Neural cell (in vitro differentiated cells): Measurements from ENCODE around the gene MEIOB.

ENCODE experiments used
- CTCF ChIP-seq: fragments of 450-650 bp; IDR thresholded peaks from 2 replicates; pipeline ENCODE4 v1.5.1; 2014; ENCODE audit warnings: antibody characterized with exemption, mild to moderate bottlenecking, moderate library complexity; ENCODE audit not compliant: poor library complexity, severe bottlenecking
- EP300 ChIP-seq: fragments of 450-650 bp; conservative IDR thresholded peaks from 2 replicates; pipeline ENCODE4 v1.6.1; 2014; ENCODE audit warnings: antibody characterized with exemption, mild to moderate bottlenecking, moderate library complexity; ENCODE audit not compliant: poor library complexity, severe bottlenecking
- EZH2 ChIP-seq: fragments of 200-600, 300-800 bp; shearing (Covaris generic), sonication (generic); IDR thresholded peaks from 2 replicates; pipeline ENCODE4 v1.6.1; 2014; ENCODE audit warnings: antibody characterized with exemption, low read length, borderline replicate concordance, mild to moderate bottlenecking; ENCODE audit not compliant: insufficient read depth, poor library complexity, severe bottlenecking
- MXI1 ChIP-seq: fragments of 450-650 bp; conservative IDR thresholded peaks from 2 replicates; pipeline ENCODE4 v1.6.1; 2014; ENCODE audit warnings: antibody characterized with exemption, mild to moderate bottlenecking; ENCODE audit not compliant: poor library complexity, severe bottlenecking
- POLR2AphosphoS5 ChIP-seq: IDR thresholded peaks from 2 replicates; pipeline ENCODE4 v1.6.1; 2012
- RAD21 ChIP-seq: fragments of 450-650 bp; conservative IDR thresholded peaks from 2 replicates; pipeline ENCODE4 v1.6.1; 2014; ENCODE audit warnings: antibody characterized with exemption, mild to moderate bottlenecking, moderate library complexity
- SMC3 ChIP-seq: fragments of 450-650 bp; conservative IDR thresholded peaks from 2 replicates; pipeline ENCODE4 v1.6.1; 2014; ENCODE audit warnings: antibody characterized with exemption, mild to moderate bottlenecking, moderate library complexity; ENCODE audit not compliant: poor library complexity
- TF ChIP-seq, protein P1 (sequence below): IDR thresholded peaks from 2 replicates; pipeline ENCODE4 v1.6.1; 2012; ENCODE audit warnings: borderline replicate concordance

DNA sequence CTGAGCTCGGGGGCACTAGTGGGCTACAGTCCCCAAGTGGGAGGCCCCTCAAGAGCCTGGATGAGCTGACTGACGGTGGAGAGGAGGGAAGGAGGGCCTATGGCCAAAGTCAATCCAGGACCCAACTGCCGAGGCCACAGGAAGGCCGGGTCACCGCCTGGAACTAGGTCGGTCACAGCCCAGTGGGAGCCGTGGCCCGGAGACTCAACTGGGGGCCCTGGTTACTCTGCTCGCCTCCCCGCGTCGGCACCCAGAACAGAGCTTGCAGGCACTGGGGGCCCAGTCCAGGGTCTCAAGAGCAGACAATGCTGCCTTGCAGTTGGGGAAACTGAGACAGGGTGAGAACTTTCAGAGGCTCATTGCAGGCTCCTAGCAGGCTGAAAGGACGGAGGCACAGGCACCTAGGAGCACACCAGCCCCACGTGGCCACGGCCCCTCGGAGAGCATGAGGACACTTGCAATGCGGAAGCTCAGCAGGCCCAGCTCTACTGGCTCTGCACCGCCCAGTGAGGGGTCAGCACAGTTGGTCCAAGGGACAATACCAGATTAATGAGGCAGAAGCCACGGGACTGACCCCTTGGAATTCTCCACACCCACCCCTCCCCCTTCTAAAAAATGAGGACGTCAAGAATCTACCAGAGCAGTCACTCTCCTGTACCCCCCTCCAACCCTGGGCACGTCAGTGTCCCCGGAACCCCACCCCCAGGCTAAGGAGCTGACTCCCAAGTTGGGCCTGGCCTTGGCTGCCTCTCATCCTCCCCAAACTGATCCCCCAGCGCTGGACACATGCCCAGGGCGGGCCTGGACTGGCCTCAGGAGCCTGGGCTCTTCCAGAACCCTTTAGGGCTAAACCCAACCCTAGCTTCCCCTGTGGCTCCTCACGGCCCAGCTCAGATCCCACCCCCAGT, 44.0 kb upstream of the MEIOB start:
- TF ChIP-seq EP300 (no peak), CTCF (no peak), EZH2 (no peak), RAD21 (no peak), POLR2AphosphoS5 (no peak), MXI1 (no peak), SMC3 (no peak)
- TF ChIP-seq, protein P1, sequence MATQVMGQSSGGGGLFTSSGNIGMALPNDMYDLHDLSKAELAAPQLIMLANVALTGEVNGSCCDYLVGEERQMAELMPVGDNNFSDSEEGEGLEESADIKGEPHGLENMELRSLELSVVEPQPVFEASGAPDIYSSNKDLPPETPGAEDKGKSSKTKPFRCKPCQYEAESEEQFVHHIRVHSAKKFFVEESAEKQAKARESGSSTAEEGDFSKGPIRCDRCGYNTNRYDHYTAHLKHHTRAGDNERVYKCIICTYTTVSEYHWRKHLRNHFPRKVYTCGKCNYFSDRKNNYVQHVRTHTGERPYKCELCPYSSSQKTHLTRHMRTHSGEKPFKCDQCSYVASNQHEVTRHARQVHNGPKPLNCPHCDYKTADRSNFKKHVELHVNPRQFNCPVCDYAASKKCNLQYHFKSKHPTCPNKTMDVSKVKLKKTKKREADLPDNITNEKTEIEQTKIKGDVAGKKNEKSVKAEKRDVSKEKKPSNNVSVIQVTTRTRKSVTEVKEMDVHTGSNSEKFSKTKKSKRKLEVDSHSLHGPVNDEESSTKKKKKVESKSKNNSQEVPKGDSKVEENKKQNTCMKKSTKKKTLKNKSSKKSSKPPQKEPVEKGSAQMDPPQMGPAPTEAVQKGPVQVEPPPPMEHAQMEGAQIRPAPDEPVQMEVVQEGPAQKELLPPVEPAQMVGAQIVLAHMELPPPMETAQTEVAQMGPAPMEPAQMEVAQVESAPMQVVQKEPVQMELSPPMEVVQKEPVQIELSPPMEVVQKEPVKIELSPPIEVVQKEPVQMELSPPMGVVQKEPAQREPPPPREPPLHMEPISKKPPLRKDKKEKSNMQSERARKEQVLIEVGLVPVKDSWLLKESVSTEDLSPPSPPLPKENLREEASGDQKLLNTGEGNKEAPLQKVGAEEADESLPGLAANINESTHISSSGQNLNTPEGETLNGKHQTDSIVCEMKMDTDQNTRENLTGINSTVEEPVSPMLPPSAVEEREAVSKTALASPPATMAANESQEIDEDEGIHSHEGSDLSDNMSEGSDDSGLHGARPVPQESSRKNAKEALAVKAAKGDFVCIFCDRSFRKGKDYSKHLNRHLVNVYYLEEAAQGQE: no peak
